SK-N-SH (cell line): Measurements from ENCODE around the gene PRKN. TPM values are rescaled to one million over a fixed set of nuclear protein-coding genes. Genes with fewer than 3 reads are reported as not detected.

Source experiments
- CTCF ChIA-PET: fragments of 300-600, 350-600 bp; formaldehyde crosslinking; extraction: SDS; loops from one replicate; lab custom pipeline; 2021; lab: Yijun Ruan, JAX
- POLR2A ChIA-PET: fragments of 350-600 bp; sonication (Branson Sonifier 250); formaldehyde crosslinking; extraction: SDS; loops from one replicate; lab custom pipeline; 2020; ENCODE audit warnings: antibody characterized with exemption, inconsistent platforms; lab: Yijun Ruan, JAX
- DNase-seq: peaks from one replicate; pipeline ENCODE4 v3.0.0; 2012
- H2AFZ ChIP-seq: fragments of 200-600 bp; sonication (generic); 2 replicates; pipeline ENCODE4 v1.8.1; 2016; ENCODE audit warnings: antibody characterized with exemption, mild to moderate bottlenecking, low read depth
- H3F3A ChIP-seq: fragments of 200-600 bp; sonication (generic); replicated peaks from 2 replicates; pipeline ENCODE3; 2016; ENCODE audit warnings: antibody characterized with exemption, mild to moderate bottlenecking; ENCODE audit not compliant: insufficient read depth
- H3K27ac ChIP-seq, 2 experiments: fragments of 200-500 bp in 1 of 2; fragments of 200-600 bp in 1 of 2; sonication (Bioruptor generic) in 1 of 2; sonication (generic), shearing (Covaris generic) in 1 of 2; 2 replicates each; pipeline versions ENCODE4 v1.5.1 to v1.6.1; 2014 to 2016; ENCODE audit warnings: low read depth in 2 of 2, inconsistent platforms in 1 of 2, low read length in 1 of 2, mild to moderate bottlenecking in 1 of 2, mixed read lengths in 1 of 2
- H3K27me3 ChIP-seq: fragments of 200-600 bp; sonication (generic), shearing (Covaris generic); 2 replicates; pipeline ENCODE4 v1.6.1; 2016; ENCODE audit warnings: mixed run types; ENCODE audit not compliant: insufficient read depth
- H3K36me3 ChIP-seq, 2 experiments: fragments of 200-500 bp in 1 of 2; fragments of 200-600 bp in 1 of 2; sonication (Bioruptor generic) in 1 of 2; sonication (generic) in 1 of 2; replicated peaks in 1 of 2; 2 replicates each; pipeline versions ENCODE3 to v1.5.1; 2014 to 2016; ENCODE audit warnings: low read length in 1 of 2, mild to moderate bottlenecking in 1 of 2; ENCODE audit not compliant: insufficient read depth in 2 of 2, control insufficient read depth in 1 of 2
- H3K4me1 ChIP-seq, 2 experiments: fragments of 200-500 bp in 1 of 2; fragments of 200-600 bp in 1 of 2; sonication (Bioruptor generic) in 1 of 2; sonication (generic), shearing (Covaris generic) in 1 of 2; 2 replicates each; pipeline versions ENCODE4 v1.5.1 to v1.6.1; 2014 to 2016; ENCODE audit warnings: low read depth in 1 of 2, low read length in 1 of 2, mixed run types in 1 of 2; ENCODE audit not compliant: insufficient read depth in 2 of 2, control insufficient read depth in 1 of 2
- H3K4me2 ChIP-seq: fragments of 200-600 bp; sonication (generic), shearing (Covaris generic); 2 replicates; pipeline ENCODE4 v1.6.1; 2017; ENCODE audit warnings: mixed run types
- H3K4me3 ChIP-seq, 2 experiments: fragments of 200-500 bp in 1 of 2; fragments of 200-600 bp in 1 of 2; sonication (Bioruptor generic) in 1 of 2; sonication (generic), shearing (Covaris generic) in 1 of 2; 2 replicates each; pipeline versions ENCODE4 v1.5.1 to v1.8.1; 2014 to 2016; ENCODE audit warnings: low read depth in 2 of 2, inconsistent platforms in 1 of 2, low read length in 1 of 2, mild to moderate bottlenecking in 1 of 2, mixed read lengths in 1 of 2, moderate library complexity in 1 of 2
- H3K79me2 ChIP-seq: fragments of 200-600 bp; sonication (generic); 2 replicates; pipeline ENCODE4 v1.8.1; 2017; ENCODE audit warnings: mild to moderate bottlenecking; ENCODE audit not compliant: insufficient read depth
- H3K9ac ChIP-seq: fragments of 200-600 bp; sonication (generic); 2 replicates; pipeline ENCODE4 v1.6.1; 2017; ENCODE audit warnings: mixed run types
- H3K9me2 ChIP-seq: fragments of 200-600 bp; sonication (generic); 2 replicates; pipeline ENCODE4 v1.6.1; 2017; ENCODE audit warnings: mixed run types
- H3K9me3 ChIP-seq: fragments of 200-600 bp; sonication (generic); 2 replicates; pipeline ENCODE4 v1.6.1; 2017; ENCODE audit warnings: mixed run types, mild to moderate bottlenecking, moderate library complexity
- H4K20me1 ChIP-seq: fragments of 200-600 bp; sonication (generic); 2 replicates; pipeline ENCODE4 v1.6.1; 2017; ENCODE audit warnings: mild to moderate bottlenecking, mixed run types; ENCODE audit not compliant: insufficient read depth
- CHD2 ChIP-seq: fragments of 150-350 bp; IDR thresholded peaks from 2 replicates; pipeline ENCODE4 v1.6.1; 2018; ENCODE audit warnings: low read length; ENCODE audit not compliant: partially characterized antibody
- FOSL2 ChIP-seq: IDR thresholded peaks from 2 replicates; pipeline ENCODE4 v1.4.0; 2012; ENCODE audit warnings: low read depth, mild to moderate bottlenecking, moderate library complexity, borderline replicate concordance
- FOXJ3 ChIP-seq: sonication (generic); formaldehyde crosslinking; IDR thresholded peaks from 2 replicates; pipeline ENCODE4 v1.5.1; 2020; ENCODE audit warnings: mild to moderate bottlenecking, missing genetic modification reagents
- FOXM1 ChIP-seq: IDR thresholded peaks from 2 replicates; pipeline ENCODE4 v1.4.0; 2012; ENCODE audit warnings: low read depth, mild to moderate bottlenecking
- JUND ChIP-seq: IDR thresholded peaks from 2 replicates; pipeline ENCODE4 v1.4.0; 2012
- MAX ChIP-seq: IDR thresholded peaks from 2 replicates; pipeline ENCODE4 v1.4.0; 2012; ENCODE audit warnings: low read depth
- MXI1 ChIP-seq: IDR thresholded peaks from 2 replicates; pipeline ENCODE4 v1.6.1; 2012; ENCODE audit warnings: mild to moderate bottlenecking, low read depth, low read length, improper control_type of control experiment
- NFIC ChIP-seq: IDR thresholded peaks from 2 replicates; pipeline ENCODE4 v1.4.0; 2012; ENCODE audit warnings: borderline replicate concordance
- POLR2AphosphoS5 ChIP-seq: IDR thresholded peaks from 2 replicates; pipeline ENCODE4 v1.6.1; 2012; ENCODE audit warnings: low read depth, low read length
- RAD21 ChIP-seq: IDR thresholded peaks from 2 replicates; pipeline ENCODE4 v1.6.1; 2012; ENCODE audit warnings: mild to moderate bottlenecking, low read length
- RFX5 ChIP-seq: IDR thresholded peaks from 2 replicates; pipeline ENCODE4 v1.6.1; 2012; ENCODE audit warnings: mild to moderate bottlenecking, improper control_type of control experiment, low read length
- RXRA ChIP-seq: IDR thresholded peaks from 2 replicates; pipeline ENCODE4 v1.4.0; 2012; ENCODE audit warnings: low read depth, mild to moderate bottlenecking, borderline replicate concordance
- SMC3 ChIP-seq: IDR thresholded peaks from 2 replicates; pipeline ENCODE4 v1.6.1; 2012; ENCODE audit warnings: low read depth, low read length, improper control_type of control experiment
- TEAD4 ChIP-seq: IDR thresholded peaks from 2 replicates; pipeline ENCODE4 v1.4.0; 2012; ENCODE audit warnings: mild to moderate bottlenecking, borderline replicate concordance; ENCODE audit not compliant: insufficient read depth
- USF2 ChIP-seq: fragments of 150-350 bp; IDR thresholded peaks from 2 replicates; pipeline ENCODE4 v1.6.1; 2017; ENCODE audit warnings: antibody characterized with exemption, low read length, low read depth, borderline replicate concordance
- YY1 ChIP-seq: IDR thresholded peaks from 2 replicates; pipeline ENCODE4 v1.4.0; 2012; ENCODE audit warnings: low read depth, mild to moderate bottlenecking
- WGBS: methylation state at CpG from one replicate; pipeline ENCODE4 v1.1.6; 2017; ENCODE audit warnings: low lambda C conversion rate; 5-methylcytosine and 5-hydroxymethylcytosine counted together
- polyA plus RNA-seq, 3 experiments: library from polyadenylated mRNA; depleted of rRNA; stranded (reverse); fragments of >200 nt; gene quantifications; 2 replicates each; pipeline ENCODE4 v1.2.3, GENCODE V29; 2012
- TF ChIP-seq, protein P1 (sequence below): IDR thresholded peaks from 2 replicates; pipeline ENCODE4 v1.6.1; 2012; ENCODE audit warnings: mild to moderate bottlenecking, low read depth, low read length, moderate library complexity
- TF ChIP-seq, protein P2 (sequence below): IDR thresholded peaks from 2 replicates; pipeline ENCODE4 v1.4.0; 2012; ENCODE audit warnings: low read depth, borderline replicate concordance
- TF ChIP-seq, protein P3 (sequence below): fragments of 150-350 bp; IDR thresholded peaks from 2 replicates; pipeline ENCODE4 v1.6.1; 2016; ENCODE audit warnings: mild to moderate bottlenecking, low read depth, low read length

The PRKN gene
- polyA plus RNA-seq, 1 of the 3 experiments (the other 2 are of a cell fraction): 0.76 TPM

DNA sequence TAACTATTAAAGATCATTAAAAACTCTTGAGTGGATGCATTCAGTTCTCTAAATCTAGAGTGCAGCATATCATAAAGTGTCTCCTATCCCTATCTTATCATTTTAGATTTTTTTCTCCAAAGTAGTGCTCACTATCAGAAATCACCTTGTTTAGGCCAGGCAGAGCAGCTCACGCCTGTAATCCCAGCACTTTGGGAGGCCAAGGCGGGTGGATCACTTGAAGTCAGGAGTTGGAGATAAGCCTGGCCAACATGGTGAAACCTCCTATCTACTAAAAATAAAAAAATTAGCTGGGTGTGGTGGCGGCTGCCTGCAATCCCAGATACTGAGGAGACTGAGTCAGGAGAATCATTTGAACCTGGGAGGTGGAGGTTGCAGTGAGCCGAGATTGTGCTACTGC, 368.9 kb downstream of the PRKN start (continued):
- TF ChIP-seq, protein P1, sequence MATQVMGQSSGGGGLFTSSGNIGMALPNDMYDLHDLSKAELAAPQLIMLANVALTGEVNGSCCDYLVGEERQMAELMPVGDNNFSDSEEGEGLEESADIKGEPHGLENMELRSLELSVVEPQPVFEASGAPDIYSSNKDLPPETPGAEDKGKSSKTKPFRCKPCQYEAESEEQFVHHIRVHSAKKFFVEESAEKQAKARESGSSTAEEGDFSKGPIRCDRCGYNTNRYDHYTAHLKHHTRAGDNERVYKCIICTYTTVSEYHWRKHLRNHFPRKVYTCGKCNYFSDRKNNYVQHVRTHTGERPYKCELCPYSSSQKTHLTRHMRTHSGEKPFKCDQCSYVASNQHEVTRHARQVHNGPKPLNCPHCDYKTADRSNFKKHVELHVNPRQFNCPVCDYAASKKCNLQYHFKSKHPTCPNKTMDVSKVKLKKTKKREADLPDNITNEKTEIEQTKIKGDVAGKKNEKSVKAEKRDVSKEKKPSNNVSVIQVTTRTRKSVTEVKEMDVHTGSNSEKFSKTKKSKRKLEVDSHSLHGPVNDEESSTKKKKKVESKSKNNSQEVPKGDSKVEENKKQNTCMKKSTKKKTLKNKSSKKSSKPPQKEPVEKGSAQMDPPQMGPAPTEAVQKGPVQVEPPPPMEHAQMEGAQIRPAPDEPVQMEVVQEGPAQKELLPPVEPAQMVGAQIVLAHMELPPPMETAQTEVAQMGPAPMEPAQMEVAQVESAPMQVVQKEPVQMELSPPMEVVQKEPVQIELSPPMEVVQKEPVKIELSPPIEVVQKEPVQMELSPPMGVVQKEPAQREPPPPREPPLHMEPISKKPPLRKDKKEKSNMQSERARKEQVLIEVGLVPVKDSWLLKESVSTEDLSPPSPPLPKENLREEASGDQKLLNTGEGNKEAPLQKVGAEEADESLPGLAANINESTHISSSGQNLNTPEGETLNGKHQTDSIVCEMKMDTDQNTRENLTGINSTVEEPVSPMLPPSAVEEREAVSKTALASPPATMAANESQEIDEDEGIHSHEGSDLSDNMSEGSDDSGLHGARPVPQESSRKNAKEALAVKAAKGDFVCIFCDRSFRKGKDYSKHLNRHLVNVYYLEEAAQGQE: no peak
- no peak for TF ChIP-seq SMC3
- TF ChIP-seq CHD2: no peak
- no peak for TF ChIP-seq MXI1
- TF ChIP-seq RAD21: no peak
- TF ChIP-seq USF2: no peak
- TF ChIP-seq RXRA: no peak
- TF ChIP-seq, protein P2, sequence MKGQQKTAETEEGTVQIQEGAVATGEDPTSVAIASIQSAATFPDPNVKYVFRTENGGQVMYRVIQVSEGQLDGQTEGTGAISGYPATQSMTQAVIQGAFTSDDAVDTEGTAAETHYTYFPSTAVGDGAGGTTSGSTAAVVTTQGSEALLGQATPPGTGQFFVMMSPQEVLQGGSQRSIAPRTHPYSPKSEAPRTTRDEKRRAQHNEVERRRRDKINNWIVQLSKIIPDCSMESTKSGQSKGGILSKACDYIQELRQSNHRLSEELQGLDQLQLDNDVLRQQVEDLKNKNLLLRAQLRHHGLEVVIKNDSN: no peak
- TF ChIP-seq FOXJ3: no peak

GRCh38 chr6:162345051-162345511, 382.5 kb downstream of the PRKN start:
- no peaks in the 10 kb centered on the region for H4K20me1 ChIP-seq
- H3K9ac ChIP-seq: no peak overlapping the region
- H3K27ac ChIP-seq: no peak overlapping the region
- TF ChIP-seq TEAD4: no peak
- no peak overlapping the region for H3K4me2 ChIP-seq
- WGBS: 30% methylated on average over 4 of the region's 4 CpGs
- H3K4me3 ChIP-seq: no peak overlapping the region
- H3K27me3 ChIP-seq: no peaks in the 10 kb centered on the region
- no peaks in the 10 kb centered on the region for H3F3A ChIP-seq
- H2AFZ ChIP-seq: no peak overlapping the region
- no peaks in the 10 kb centered on the region for H3K9me3 ChIP-seq
- no peak for DNase-seq
- no peaks in the 10 kb centered on the region for H3K36me3 ChIP-seq
- H3K79me2 ChIP-seq: no peaks in the 10 kb centered on the region
- CTCF ChIA-PET: no interaction called here
- H3K4me1 ChIP-seq: no peaks in the 10 kb centered on the region; a peak in 1 of 4 replicates
- POLR2A ChIA-PET: no interaction called here
- H3K9me2 ChIP-seq: no peaks in the 10 kb centered on the region

DNA sequence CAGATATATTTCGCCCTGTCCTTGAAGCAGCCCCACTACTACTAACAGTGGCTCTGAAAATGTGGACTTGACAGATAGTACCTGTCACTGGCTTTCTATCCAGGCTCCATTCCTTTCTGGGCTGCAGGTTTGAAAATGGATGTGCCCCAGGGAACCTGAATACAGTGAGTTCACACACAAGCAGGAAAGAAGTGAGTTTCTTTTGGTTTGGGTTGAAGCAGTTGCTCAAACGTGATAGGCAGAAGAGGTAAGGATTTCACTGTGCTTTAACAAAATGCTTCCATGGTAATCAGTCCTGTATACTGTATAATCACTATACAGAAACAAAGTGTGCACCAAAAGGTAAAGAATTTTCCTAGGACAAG, 382.9 kb downstream of the PRKN start:
- Histone ChIP-seq H3K9me2 (no peaks in the 10 kb centered on the region), H3K4me2 (no peak overlapping the region), H2AFZ (no peak overlapping the region), H3F3A (no peaks in the 10 kb centered on the region), H3K36me3 (no peaks in the 10 kb centered on the region), H3K4me3 (no peak overlapping the region), H3K9ac (no peak overlapping the region), H3K27me3 (no peaks in the 10 kb centered on the region), H3K27ac (no peak overlapping the region), H3K9me3 (no peaks in the 10 kb centered on the region), H4K20me1 (no peaks in the 10 kb centered on the region), H3K4me1 (no peaks in the 10 kb centered on the region; a peak in 1 of 4 replicates), H3K79me2 (no peaks in the 10 kb centered on the region)
- ChIA-PET CTCF (no interaction called here), POLR2A (no interaction called here)
- DNase-seq: no peak
- 38% methylated on average over 2 of the region's 2 CpGs for WGBS
- TF ChIP-seq FOSL2 (no peak), JUND (no peak), MAX (no peak), FOXJ3 (no peak), POLR2AphosphoS5 (no peak), FOXM1 (no peak), YY1 (no peak), RFX5 (no peak), MXI1 (no peak), SMC3 (no peak), NFIC (no peak), CHD2 (no peak)
- TF ChIP-seq, protein P3, sequence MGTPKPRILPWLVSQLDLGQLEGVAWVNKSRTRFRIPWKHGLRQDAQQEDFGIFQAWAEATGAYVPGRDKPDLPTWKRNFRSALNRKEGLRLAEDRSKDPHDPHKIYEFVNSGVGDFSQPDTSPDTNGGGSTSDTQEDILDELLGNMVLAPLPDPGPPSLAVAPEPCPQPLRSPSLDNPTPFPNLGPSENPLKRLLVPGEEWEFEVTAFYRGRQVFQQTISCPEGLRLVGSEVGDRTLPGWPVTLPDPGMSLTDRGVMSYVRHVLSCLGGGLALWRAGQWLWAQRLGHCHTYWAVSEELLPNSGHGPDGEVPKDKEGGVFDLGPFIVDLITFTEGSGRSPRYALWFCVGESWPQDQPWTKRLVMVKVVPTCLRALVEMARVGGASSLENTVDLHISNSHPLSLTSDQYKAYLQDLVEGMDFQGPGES: no peak
- TF ChIP-seq, protein P2: no peak
